GM21423 (cell line): Measurements from ENCODE around the gene WDR43.
"Not testable (repeated sequence)": the region's sequence is repeated elsewhere in the genome, so short reads cannot be mapped to it uniquely, and the experiment has no call there.

ENCODE experiments used
- ATAC-seq: cut with Tn5 transposase; IDR thresholded peaks from one replicate; pipeline ENCODE4 v1.9.1; 2021; ENCODE audit warnings: mild to moderate bottlenecking, moderate library complexity; ENCODE audit not compliant: unreplicated experiment

Gene WDR43

DNA sequence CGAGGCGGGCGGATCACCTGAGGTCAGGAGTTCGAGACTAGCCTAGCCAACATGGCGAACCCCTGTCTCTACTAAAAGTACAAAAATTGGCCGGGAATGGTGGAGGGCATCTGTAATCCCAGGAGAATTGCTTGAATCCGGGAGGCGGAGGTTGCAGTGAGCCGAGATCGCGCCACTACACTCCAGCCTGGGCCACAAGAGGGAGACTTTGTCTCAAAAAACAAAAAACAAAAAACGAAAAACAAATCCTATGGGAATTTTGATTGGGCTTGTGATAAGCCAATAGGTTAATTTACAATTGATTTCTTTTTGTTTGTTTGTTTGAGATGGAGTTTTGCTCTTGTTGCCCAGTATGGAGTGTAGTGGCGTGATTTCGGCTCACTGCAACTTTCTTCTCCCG is 62.4 kb downstream of the WDR43 start:
- ATAC-seq, result no peak

DNA sequence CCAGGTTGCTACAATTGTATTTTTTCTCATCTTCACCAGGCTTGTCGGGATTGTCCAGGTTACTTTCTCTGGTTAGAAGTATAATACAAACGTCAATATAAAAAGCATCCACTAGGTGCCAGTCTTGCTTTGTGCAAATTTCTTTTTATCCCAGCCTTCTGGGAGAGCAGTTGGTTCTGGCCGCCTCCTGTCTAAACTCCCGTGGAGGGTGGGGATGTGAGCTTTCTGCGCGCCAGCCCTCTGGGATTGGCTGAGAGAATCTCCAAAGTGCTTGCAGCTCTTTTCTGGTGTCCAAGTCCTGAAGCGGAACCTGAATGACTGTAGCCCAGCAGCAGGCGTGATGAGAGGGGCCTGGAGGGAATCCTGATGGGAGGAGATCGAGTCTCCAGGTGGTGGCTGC is 64.2 kb downstream of the WDR43 start:
- no peak for ATAC-seq

GRCh38 chr2:28960401-28960800 is 65.9 kb downstream of the WDR43 start:
- ATAC-seq, result no peak

DNA sequence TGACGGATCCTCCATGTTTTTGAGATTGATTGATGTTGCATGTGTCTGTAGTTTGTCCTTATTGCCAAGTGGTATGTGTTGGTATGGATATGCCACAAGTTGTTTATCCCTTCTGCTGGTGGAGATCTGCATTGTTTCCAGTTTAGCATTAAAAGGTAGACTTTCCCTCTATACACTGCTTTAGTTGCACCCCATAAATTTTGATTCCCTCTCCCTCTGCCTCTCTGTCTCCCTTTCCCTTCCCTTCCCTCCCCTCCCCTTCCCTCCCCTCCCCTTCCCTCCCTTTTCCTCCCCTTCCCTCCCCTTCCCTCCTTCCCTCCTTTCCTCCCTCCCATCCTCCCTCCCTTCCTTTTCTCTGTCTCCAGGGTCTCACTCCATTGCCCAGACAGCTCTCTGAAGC is 68.0 kb downstream of the WDR43 start:
- no peak for ATAC-seq

GRCh38 chr2:28970464-28971160 is 76.1 kb downstream of the WDR43 start:
- ATAC-seq, result no peak

DNA sequence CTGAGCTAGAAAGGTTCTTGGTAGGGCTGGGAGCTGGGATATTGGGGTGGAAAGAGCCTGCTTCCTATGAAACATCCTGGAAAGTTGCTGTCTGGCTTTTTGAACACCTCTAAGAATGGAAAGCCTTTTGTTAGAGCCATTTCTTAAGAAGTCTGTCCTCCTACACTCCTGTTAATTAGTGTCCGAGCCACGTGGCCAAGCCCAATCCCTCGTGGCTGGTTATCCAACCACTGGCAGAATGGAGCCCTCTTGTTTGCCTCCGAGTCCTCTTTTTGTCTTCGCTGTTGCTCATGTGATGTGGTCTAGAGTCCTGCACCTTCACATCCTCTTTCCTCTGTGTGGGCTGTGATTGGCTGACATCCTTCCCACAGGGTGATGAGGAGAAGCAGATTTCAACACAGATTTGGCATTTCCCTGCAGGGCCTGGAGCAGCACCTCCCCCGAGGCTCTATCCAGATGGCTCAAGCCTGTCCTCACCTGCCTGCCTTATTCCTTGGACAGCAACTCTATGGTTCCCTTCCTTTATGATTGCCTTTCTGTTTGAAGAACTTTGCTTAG is 78.4 kb downstream of the WDR43 start:
- ATAC-seq, result no peak

- no peak for ATAC-seq
Measured at GRCh38 chr2:28974252-28974651, 79.8 kb downstream of the WDR43 start.

DNA sequence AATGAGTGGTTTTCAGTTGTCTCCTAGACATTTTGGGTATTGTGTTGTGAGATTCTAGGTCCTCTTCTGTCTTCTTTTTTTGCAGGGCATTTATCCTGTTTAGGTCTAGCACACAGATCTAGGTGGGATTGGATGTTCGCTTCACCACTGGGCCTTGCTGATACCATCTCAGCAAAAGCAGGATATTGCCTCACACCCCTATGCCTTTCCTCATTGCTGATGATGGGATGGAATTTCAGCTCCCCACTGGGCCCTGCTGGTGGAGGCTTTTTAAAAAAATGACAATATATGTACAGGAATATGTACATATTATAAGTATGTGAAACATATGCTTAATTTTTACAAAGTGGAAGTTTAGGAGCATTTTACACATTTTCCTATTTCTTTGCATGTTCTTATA is 81.2 kb downstream of the WDR43 start:
- no peak for ATAC-seq

DNA sequence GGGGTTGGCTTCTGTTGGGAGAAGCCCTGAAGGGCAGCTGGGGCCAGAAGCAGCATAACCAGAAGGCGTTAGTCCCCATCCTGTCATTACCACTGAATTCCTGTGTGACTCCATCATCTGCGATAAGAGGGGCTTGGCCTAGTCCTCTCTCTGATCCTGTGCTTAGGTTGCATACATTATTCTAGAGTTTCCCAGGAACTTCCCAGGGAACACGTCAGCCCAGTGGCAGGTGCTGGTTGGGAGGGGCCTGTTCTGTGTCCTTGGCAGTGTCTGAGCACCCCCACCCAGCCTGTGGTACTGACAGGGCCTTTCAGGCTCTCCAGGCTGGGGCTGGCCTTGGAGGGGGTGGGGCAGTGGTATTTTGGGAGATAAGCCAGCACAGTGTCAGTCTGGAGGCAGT is 82.1 kb downstream of the WDR43 start:
- ATAC-seq, result no peak

- ATAC-seq, result no peak
Measured at GRCh38 chr2:28977176-28977875, 82.9 kb downstream of the WDR43 start.

- ATAC-seq, result not testable (repeated sequence)
Measured at GRCh38 chr2:28978001-28978400, 83.5 kb downstream of the WDR43 start.

DNA sequence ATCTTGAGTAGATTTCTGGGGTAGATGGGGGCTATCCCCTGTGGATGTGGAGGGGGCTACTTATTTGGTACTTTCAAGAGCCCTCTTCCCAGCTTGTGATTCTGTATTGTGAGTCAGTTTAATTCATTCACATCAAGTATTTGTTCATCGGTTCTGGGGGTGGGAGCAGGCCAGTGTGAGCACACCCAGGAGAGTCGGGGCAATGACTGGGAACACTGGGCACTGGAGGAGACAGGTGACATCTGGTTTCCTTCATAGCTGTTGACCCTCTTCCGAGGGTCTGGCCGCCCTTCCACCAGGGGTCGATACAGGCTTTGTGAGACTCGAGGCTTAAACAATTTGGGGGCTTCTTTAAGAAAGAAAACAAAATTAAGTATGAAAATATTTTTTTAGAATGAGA is 84.1 kb downstream of the WDR43 start:
- no peak for ATAC-seq

GRCh38 chr2:28979041-28979440 is 84.6 kb downstream of the WDR43 start:
- no peak for ATAC-seq

- ATAC-seq, result no peak
Measured at GRCh38 chr2:28979576-28980366, 85.3 kb downstream of the WDR43 start.

- no peak for ATAC-seq
Measured at GRCh38 chr2:28980368-28981015, 86.0 kb downstream of the WDR43 start.

DNA sequence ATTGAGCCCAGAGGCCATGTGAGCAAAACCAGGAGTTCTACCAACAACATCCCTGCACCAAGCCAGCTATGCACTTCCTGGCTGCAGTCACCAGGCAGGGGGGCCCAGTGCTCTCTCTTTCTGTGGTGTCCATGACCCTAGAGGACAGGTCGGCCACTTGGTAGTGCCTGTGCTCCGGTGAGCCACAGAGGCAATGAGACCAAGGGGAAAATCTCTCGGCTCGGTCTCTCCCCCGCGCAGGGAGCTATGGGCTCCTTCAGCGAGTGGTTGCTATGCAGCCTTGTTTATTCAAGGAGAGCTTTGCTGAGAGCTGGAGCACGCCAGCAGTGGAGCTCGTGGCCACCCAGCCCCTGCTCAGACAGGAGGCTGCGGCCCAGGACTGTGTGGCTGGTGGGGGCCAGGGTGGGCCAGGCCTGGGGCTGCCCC is 86.6 kb downstream of the WDR43 start, which contains the start of gene TOGARAM2:
Gene TOGARAM2 (plus strand): TSS at position 283 of the 426 bp plus-strand sequence. CDS start 13,537 bp downstream, outside the sequence.
- ATAC-seq, result no peak

DNA sequence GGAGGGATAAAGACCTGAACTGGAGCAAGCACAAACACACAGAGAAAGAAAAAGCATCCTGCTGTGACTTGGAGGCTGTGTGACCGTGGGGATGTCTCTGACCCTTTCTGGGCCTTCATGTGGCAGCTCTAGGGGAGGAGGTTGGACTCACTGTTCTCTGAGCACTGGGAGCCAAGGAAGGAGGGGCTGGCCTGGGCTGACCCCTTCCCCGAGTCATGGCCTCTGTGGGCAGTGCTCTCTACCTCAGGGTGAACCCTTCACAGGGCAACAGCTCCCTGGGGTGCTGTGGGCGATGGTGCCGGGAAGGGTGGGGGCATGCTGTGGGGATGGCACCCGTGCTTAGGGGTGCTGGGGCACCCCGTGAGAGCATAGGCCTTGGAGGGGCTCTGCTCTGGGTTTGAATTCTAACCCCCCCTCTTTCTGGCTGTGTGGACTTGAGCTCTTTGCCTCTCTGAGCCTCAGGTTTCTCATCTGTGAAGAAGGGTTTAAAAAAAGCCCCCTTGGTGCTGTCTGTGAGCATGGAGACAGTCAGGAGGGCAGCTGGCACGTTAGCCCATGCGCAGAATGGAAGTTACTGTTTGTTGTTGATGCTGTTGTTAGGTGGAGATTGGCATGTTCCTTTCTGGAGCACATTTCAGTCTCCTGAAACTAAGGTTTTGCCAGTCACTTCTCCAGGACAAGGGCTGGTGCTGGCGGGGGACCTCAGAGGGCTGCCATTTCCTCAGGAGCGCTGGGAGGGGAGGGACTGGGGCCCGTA is 87.3 kb downstream of the WDR43 start:
- ATAC-seq, result no peak

GRCh38 chr2:28982381-28982950 is 88.0 kb downstream of the WDR43 start:
- ATAC-seq, result no peak

GRCh38 chr2:28986429-28986828 is 92.0 kb downstream of the WDR43 start:
- no peak for ATAC-seq

DNA sequence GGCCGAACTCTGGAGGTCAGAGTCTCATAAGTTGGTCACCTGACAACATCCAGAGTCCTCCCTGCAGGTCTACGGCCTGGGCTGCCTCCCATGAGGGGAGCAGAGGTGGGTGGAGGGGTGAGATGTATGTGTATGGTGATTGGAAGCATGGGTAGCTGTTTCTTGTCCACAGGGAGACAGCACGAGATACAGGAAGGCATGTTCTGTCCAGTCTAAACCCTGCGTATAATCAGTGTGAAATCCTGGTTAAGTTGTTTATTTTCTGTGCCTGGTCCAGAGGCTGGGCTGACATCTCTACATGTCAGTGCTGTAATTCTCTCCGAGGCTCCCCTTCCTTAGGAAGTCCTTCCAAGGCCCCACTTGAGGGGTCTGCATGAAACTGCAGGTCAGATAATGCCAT is 95.5 kb downstream of the WDR43 start:
- no peak for ATAC-seq
